NCI-H460 (cell line): ENCODE measurements around the gene PCDH9. TPM values are rescaled to one million over a fixed set of nuclear protein-coding genes. Genes with fewer than 3 reads are reported as not detected.

Experiments
- DNase-seq: peaks from one replicate; pipeline ENCODE4 v3.0.0-alpha.2; 2016; ENCODE audit warnings: low read depth; ENCODE audit errors: extremely low read depth
- total RNA-seq: library from RNA; depleted of rRNA; stranded (reverse); fragments of >200 nt; shearing (Covaris generic); gene quantifications from 2 replicates; pipeline ENCODE4 v1.2.3, GENCODE V29; 2014

PCDH9 gene
- total RNA-seq, 1 experiment from 2014 or later: 3.0 TPM

DNA sequence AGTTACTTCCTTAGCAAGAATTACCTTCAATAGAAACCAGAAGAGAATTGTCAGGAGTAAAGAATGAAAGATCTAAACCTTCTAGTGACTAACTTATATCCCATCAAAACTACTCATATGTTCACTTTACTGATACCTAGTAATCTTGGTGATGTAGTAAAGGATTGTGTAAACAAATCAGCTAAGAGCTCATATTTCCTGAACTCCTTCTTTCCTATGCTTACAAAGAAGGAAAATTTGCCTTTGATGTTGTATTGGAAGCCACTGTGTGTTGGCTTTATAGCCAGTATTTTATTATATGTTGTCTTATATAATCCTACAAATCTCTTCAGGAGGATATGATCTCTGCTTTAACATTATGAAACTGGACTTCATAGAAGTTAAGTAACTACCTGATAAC lies 671.0 kb downstream of the PCDH9 start:
- no peak for DNase-seq

DNA sequence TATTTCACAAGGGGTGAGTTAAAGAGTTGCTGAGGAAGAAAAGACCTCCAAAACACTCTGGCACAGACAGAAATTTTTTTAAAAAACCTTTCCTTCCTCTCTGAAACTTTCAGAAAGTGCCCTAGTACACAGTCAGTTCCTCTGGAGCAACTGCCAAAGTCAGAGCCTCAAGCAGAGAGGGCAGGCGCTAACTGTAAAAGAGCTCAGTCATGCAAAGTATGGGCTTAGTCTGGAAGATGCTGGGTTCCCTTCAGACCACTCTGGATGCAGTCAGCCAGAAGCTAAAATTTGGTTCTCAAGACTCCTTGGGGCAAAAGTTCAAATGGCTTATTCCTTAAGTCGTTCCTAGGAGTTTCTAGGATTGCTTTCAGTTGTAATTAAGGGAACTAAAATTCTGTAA lies 671.6 kb downstream of the PCDH9 start:
- no peak for DNase-seq

DNA sequence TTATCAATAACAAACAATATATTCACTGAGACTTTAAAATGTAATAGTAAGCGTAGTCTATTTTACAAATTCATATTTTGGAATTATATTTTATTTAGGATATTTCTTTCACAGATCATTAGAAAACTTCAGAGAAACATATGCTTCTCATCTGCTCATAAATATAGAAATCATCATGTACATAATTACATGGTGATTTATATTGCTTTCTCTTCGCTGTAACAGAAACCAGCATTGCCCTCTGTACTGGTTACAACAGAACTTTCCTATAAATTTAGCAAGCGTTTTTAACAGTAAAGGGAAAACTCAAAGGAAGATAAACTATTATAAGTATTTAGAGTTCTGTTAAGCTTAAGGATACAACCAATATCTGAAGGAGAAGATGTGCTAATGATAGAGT lies 672.8 kb downstream of the PCDH9 start:
- DNase-seq: no peak

- DNase-seq: no peak
These were observed 673.8 kb downstream of the PCDH9 start for GRCh38 chr13:66556306-66556705.

GRCh38 chr13:66553391-66553790 lies 676.7 kb downstream of the PCDH9 start:
- no peak for DNase-seq

GRCh38 chr13:66551128-66551527 lies 679.0 kb downstream of the PCDH9 start:
- no peak for DNase-seq

DNA sequence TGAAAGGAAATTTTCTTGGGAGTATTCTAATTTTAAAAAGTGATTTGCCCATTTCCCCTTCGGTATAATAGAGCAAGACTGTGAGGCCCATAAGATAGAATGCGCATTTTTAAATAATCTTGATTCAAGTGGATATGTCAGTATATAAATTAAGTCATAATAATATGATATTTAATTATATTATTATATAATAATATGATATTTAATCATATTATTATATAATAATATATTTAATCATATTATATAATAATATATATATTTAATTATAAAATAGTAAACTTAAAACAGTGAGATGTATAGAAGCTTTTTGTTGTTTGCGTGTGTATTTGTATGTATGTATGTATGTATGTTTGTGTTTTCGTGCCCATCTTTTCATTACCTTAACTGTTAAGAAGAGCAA lies 682.5 kb downstream of the PCDH9 start:
- no peak for DNase-seq

GRCh38 chr13:66546534-66547379 lies 683.4 kb downstream of the PCDH9 start:
- DNase-seq: no peak

DNA sequence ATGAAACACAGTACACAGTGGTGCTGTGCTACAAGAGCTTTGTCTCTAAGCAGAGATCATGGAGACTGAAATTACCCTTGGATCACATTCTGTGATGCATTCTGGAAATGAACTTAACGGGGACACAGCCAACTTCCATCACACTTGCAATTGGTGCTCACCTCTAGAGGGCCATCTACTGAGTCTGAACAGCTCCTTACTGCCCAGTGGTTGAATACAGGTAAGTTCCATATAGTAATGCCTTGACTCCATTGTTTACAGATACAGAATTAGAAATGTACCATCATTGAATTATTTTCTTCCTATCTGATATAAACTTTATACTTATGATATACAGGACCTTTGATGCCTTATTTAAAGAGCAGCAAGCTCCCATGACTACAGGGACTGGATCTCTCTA lies 686.4 kb downstream of the PCDH9 start:
- no peak for DNase-seq

DNA sequence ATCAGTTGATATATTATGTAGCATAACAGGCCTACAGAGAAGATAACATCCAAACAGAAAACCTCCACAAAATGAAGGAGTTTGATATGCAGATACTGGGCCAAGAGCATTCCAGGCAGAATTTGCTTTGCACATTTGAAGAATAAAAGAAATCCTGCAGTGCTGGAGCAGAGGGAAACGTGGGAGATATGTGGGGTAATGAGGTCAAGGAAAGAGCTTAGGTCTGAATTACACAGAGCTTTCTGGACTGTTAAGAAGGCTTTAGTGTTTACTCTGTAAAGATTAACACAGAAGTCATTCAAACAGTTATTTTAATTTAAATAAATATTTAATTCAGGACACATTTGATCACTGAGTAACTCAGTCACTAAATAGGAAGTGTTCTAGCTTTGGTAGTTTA lies 692.7 kb downstream of the PCDH9 start:
- no peak for DNase-seq

DNA sequence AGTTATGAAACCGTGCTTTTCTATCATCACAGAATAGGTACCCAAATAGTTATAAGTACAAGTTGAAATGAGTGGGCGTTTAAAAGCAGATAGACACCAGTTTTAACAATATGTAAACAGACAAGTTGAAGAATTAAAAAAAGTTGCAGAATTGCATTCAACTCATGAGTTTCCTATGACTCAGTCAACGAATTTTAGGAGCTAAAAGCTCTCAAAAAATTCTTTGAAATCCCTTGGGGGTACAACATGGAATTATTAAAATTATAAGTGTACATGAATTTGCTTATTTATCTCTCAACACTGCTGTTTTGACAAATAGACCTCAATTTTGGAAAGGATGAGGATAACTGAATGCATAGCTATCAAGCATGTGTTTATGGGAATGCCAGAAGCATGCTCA lies 693.4 kb downstream of the PCDH9 start:
- DNase-seq: no peak

GRCh38 chr13:66534561-66534960 lies 695.6 kb downstream of the PCDH9 start:
- no peak for DNase-seq

DNA sequence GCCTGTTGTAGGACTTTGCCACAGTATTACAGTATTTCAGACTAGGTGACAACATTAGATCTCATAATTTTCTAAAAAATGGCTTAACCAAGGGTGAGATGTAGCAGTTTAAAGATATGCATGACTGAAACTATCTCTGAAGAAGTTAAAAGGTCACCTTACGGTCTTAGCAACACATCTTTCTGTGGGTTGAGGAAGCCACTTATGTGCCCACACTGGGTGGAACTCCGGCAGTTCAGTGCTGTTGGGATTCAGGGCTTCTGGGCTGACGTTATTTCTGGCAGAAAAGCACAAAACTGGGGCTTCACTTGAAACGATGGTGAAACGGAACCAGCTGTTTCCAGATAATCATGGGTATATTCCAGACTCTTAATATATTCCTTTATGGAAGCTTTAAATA lies 697.3 kb downstream of the PCDH9 start:
- no peak for DNase-seq

- no peak for DNase-seq
These were observed 698.0 kb downstream of the PCDH9 start for GRCh38 chr13:66532146-66532545.

DNA sequence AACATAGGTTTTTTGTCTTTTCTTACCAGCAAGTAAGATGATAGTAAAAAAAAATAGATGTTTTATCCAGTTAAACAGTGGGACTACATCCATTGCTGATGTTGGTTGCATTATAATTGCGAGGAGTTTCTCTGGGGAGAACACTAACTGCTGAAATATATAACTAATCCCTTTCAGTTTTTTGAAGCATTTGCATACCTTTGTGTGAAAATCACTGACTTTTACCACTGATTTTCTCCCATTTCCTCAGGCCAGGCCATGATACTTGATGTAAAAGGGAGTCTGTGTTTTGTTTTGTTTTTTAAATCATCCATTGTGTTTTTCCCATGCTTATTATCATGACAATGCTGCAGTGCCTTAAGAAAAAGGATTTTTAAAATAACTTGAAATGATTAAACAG lies 699.5 kb downstream of the PCDH9 start:
- DNase-seq: no peak

GRCh38 chr13:66530158-66530557 lies 700.0 kb downstream of the PCDH9 start:
- no peak for DNase-seq

- DNase-seq: no peak
These were observed 701.1 kb downstream of the PCDH9 start for GRCh38 chr13:66528944-66529576.

GRCh38 chr13:66528180-66528579 lies 702.0 kb downstream of the PCDH9 start:
- no peak for DNase-seq

DNA sequence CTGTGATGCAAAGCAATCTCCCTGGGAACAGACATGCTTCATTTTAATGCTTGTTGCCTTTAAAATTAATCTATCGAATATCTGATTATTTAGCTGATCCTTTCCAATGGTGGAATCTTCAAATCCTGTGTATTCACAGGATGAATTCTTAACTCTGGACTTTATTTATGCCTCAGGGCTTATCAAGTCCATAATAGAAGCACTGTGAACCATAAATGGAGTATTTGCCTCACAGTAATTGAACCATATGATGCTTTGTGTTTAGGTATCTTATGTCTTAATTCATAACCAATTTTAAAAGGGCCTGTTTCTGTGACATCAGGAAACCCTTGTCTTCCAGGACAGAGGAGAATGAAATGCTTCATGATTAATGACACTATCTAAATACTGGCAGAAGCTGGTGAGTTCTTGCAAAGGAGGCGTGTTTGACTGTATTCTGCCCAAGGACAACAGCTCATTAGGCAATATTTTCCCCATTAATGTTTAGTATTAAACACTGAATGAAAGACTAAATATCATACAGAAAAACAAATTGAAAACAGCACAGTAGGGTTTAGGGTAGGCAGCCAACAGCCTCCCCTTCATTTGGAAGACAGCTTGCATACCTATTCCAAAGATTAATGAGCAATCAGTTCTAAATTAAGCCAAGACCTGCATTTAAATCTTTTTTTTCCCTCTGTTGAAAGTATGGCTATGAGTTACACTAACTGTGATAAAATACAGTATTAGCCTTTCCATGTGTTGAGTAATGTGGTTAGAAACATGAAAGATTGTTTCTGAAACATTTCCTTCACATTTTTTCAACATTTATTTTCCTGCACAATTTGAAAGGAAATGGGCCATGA lies 709.4 kb downstream of the PCDH9 start:
- no peak for DNase-seq

DNA sequence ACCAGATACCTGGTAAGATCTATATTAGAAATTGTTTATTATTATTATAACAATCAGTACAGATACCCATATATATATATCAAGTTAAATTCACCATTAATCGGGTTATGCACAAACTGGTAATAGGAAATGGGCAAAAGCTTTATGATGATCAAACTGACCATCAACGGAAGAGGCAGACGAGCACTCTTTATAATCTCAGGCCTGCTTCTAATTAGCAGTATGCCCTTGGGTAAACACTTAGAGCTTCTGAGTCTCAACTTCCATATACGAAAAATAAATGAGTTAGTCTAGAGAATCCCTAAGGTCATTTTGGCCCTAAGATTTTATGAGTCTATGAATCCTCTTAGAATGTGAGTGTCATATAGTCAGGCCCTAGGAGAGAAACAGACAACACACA lies 710.9 kb downstream of the PCDH9 start:
- DNase-seq: no peak

GRCh38 chr13:66518068-66518467 lies 712.1 kb downstream of the PCDH9 start:
- no peak for DNase-seq
